Neutrophil (primary cell): ENCODE data around the gene SLC9A9.

Experiments used
- H3K27ac ChIP-seq: fragments of 200-600 bp; sonication (generic); 2 replicates; pipeline ENCODE4 v1.5.1; 2016; ENCODE audit warnings: mild to moderate bottlenecking, moderate library complexity
- H3K27me3 ChIP-seq: fragments of 200-600 bp; sonication (generic); 2 replicates; pipeline ENCODE4 v1.6.0; 2016; ENCODE audit warnings: mild to moderate bottlenecking
- H3K36me3 ChIP-seq: fragments of 200-600 bp; sonication (generic); 2 replicates; pipeline ENCODE4 v1.5.1; 2017
- H3K4me1 ChIP-seq, 2 experiments: fragments of 200-600 bp in 1 of 2; sonication (generic) in 1 of 2; 1 replicate in 1 of 2; 2 replicates in 1 of 2; pipeline versions ENCODE4 v1.5.1 to v1.6.1; 2013 to 2016; ENCODE audit warnings: low read depth in 1 of 2, low read length in 1 of 2, mild to moderate bottlenecking in 1 of 2, moderate library complexity in 1 of 2; ENCODE audit not compliant: control insufficient read depth in 1 of 2, insufficient read depth in 1 of 2
- H3K4me3 ChIP-seq, 2 experiments: fragments of 200-600 bp in 1 of 2; sonication (generic) in 1 of 2; 1 replicate in 1 of 2; 2 replicates in 1 of 2; pipeline ENCODE4 v1.5.1; 2013 to 2016; ENCODE audit warnings: low read depth in 1 of 2, low read length in 1 of 2, mild to moderate bottlenecking in 1 of 2, moderate library complexity in 1 of 2
- H3K9me3 ChIP-seq: fragments of 200-600 bp; sonication (generic); 2 replicates; pipeline ENCODE4 v1.5.1; 2016
- CTCF ChIP-seq: fragments of 200-600 bp; sonication (generic); IDR thresholded peaks from 2 replicates; pipeline ENCODE4 v1.5.1; 2016; ENCODE audit warnings: antibody characterized with exemption

The SLC9A9 gene

GRCh38 chr3:143652118-143652517, 196.2 kb downstream of the SLC9A9 start:
- no peak for TF ChIP-seq CTCF
- Histone ChIP-seq H3K9me3 (no peaks in the 10 kb centered on the region), H3K4me3 (no peak overlapping the region)

GRCh38 chr3:143650827-143651226, 197.4 kb downstream of the SLC9A9 start:
- Histone ChIP-seq H3K4me3 (no peak overlapping the region), H3K9me3 (no peaks in the 10 kb centered on the region), H3K27ac (no peak overlapping the region), H3K27me3 (no peaks in the 10 kb centered on the region), H3K36me3 (no peaks in the 10 kb centered on the region), H3K4me1 (no peaks in the 10 kb centered on the region)
- TF ChIP-seq CTCF = no peak

More at GRCh38 chr3:143652118-143652517, 196.2 kb downstream of the SLC9A9 start:
- no peaks in the 10 kb centered on the region for H3K4me1 ChIP-seq
- no peaks in the 10 kb centered on the region for H3K27me3 ChIP-seq
- H3K27ac ChIP-seq = no peak overlapping the region
- no peaks in the 10 kb centered on the region for H3K36me3 ChIP-seq

- no peaks in the 10 kb centered on the region for H3K36me3 ChIP-seq
- H3K27me3 ChIP-seq = no peaks in the 10 kb centered on the region
- no peaks in the 10 kb centered on the region for H3K9me3 ChIP-seq
- H3K4me1 ChIP-seq = no peaks in the 10 kb centered on the region
- no peak overlapping the region for H3K27ac ChIP-seq
- no peak overlapping the region for H3K4me3 ChIP-seq
- no peak for TF ChIP-seq CTCF
These were observed 198.1 kb downstream of the SLC9A9 start for GRCh38 chr3:143650120-143650519.

- Histone ChIP-seq H3K36me3 (no peaks in the 10 kb centered on the region), H3K4me3 (no peak overlapping the region), H3K9me3 (no peaks in the 10 kb centered on the region), H3K4me1 (no peaks in the 10 kb centered on the region), H3K27me3 (no peaks in the 10 kb centered on the region), H3K27ac (no peak overlapping the region)
- no peak for TF ChIP-seq CTCF
These were observed 199.6 kb downstream of the SLC9A9 start for GRCh38 chr3:143648708-143649107.

- H3K36me3 ChIP-seq = no peaks in the 10 kb centered on the region
- no peaks in the 10 kb centered on the region for H3K27me3 ChIP-seq
- no peak overlapping the region for H3K27ac ChIP-seq
- no peaks in the 10 kb centered on the region for H3K9me3 ChIP-seq
- H3K4me1 ChIP-seq = no peaks in the 10 kb centered on the region
- H3K4me3 ChIP-seq = no peak overlapping the region
- no peak for TF ChIP-seq CTCF
These were observed 200.1 kb downstream of the SLC9A9 start for GRCh38 chr3:143648218-143648617.
